CD4-positive, alpha-beta T cell treated with Interleukin-2 at 100 ng/mL for 4 hours (primary cell): Measurements from ENCODE around the gene GAPDH.
A peak's percentile ranks its signal among the peaks of the same experiment; 100 is the strongest.
"Not testable (repeated sequence)": the region's sequence is repeated elsewhere in the genome, so short reads cannot be mapped to it uniquely, and the experiment has no call there.

Experiments
- DNase-seq: peaks from one replicate; pipeline ENCODE4 v3.0.0-alpha.2; 2020; ENCODE audit warnings: low spot score

The GAPDH gene

GRCh38 chr12:6546016-6546415 lies 11.7 kb downstream of the GAPDH start:
- DNase-seq, result no peak

GRCh38 chr12:6547566-6547965 lies 13.2 kb downstream of the GAPDH start:
- DNase-seq, result no peak

- DNase-seq, result no peak
Observed at GRCh38 chr12:6547987-6548386, 13.7 kb downstream of the GAPDH start.

GRCh38 chr12:6548556-6548955 lies 14.2 kb downstream of the GAPDH start:
- no peak for DNase-seq

GRCh38 chr12:6548966-6549683 lies 14.8 kb downstream of the GAPDH start:
- no peak for DNase-seq

GRCh38 chr12:6549684-6550151 lies 15.4 kb downstream of the GAPDH start:
- DNase-seq, result no peak

- DNase-seq, result no peak
Observed at GRCh38 chr12:6550294-6551062, 16.2 kb downstream of the GAPDH start.

GRCh38 chr12:6551063-6551461 lies 16.7 kb downstream of the GAPDH start:
- DNase-seq, result no peak

GRCh38 chr12:6551496-6552139 lies 17.3 kb downstream of the GAPDH start:
- no peak for DNase-seq

GRCh38 chr12:6552140-6552551 lies 17.8 kb downstream of the GAPDH start:
- DNase-seq, result no peak

GRCh38 chr12:6553051-6553868 lies 18.9 kb downstream of the GAPDH start:
- no peak for DNase-seq

GRCh38 chr12:6554168-6555017 lies 20.1 kb downstream of the GAPDH start:
- DNase-seq, result peak; percentile 75

GRCh38 chr12:6555018-6555691 lies 20.8 kb downstream of the GAPDH start:
- no peak for DNase-seq

GRCh38 chr12:6556496-6556817 lies 22.1 kb downstream of the GAPDH start:
- not testable (repeated sequence) for DNase-seq

GRCh38 chr12:6556857-6557256 lies 22.5 kb downstream of the GAPDH start:
- DNase-seq, result no peak

- DNase-seq, result peak; percentile 68
Observed at GRCh38 chr12:6558014-6558760, 23.9 kb downstream of the GAPDH start.

- no peak for DNase-seq
Observed at GRCh38 chr12:6559500-6559899, 25.2 kb downstream of the GAPDH start.

GRCh38 chr12:6560501-6561205 lies 26.3 kb downstream of the GAPDH start:
- no peak for DNase-seq

GRCh38 chr12:6562881-6563280 lies 28.6 kb downstream of the GAPDH start:
- DNase-seq, result no peak
